HG02610 (cell line): ENCODE results near the gene ZBTB7A.

Source experiments
- ATAC-seq: cut with Tn5 transposase; IDR thresholded peaks from one replicate; pipeline ENCODE4 v1.9.1; 2021; ENCODE audit warnings: mild to moderate bottlenecking, moderate library complexity; ENCODE audit not compliant: unreplicated experiment

ZBTB7A gene

GRCh38 chr19:4057931-4058692 lies 8.6 kb downstream of the ZBTB7A start:
- no peak for ATAC-seq

- no peak for ATAC-seq
These were observed 11.5 kb downstream of the ZBTB7A start for GRCh38 chr19:4055209-4055552.

GRCh38 chr19:4054441-4055208 lies 12.1 kb downstream of the ZBTB7A start:
- ATAC-seq, result no peak

GRCh38 chr19:4053423-4054324 lies 13.0 kb downstream of the ZBTB7A start:
- no peak for ATAC-seq

GRCh38 chr19:4052993-4053422 lies 13.7 kb downstream of the ZBTB7A start:
- no peak for ATAC-seq

GRCh38 chr19:4052114-4052992 lies 14.3 kb downstream of the ZBTB7A start:
- no peak for ATAC-seq

- no peak for ATAC-seq
These were observed 15.3 kb downstream of the ZBTB7A start for GRCh38 chr19:4051175-4052101.

- ATAC-seq, result no peak
These were observed 17.3 kb downstream of the ZBTB7A start for GRCh38 chr19:4049432-4049831.

GRCh38 chr19:4046946-4047683 lies 19.6 kb downstream of the ZBTB7A start:
- no peak for ATAC-seq

- no peak for ATAC-seq
These were observed 20.4 kb downstream of the ZBTB7A start for GRCh38 chr19:4046362-4046691.

GRCh38 chr19:4045597-4046361 lies 20.9 kb downstream of the ZBTB7A start:
- ATAC-seq, result no peak

GRCh38 chr19:4044990-4045465 lies 21.7 kb downstream of the ZBTB7A start:
- no peak for ATAC-seq

- no peak for ATAC-seq
These were observed 22.6 kb downstream of the ZBTB7A start for GRCh38 chr19:4043966-4044715.

- ATAC-seq, result no peak
These were observed 23.3 kb downstream of the ZBTB7A start for GRCh38 chr19:4043401-4043800.

- no peak for ATAC-seq
These were observed 24.0 kb downstream of the ZBTB7A start for GRCh38 chr19:4042731-4043082.

- ATAC-seq, result no peak
These were observed 24.5 kb downstream of the ZBTB7A start for GRCh38 chr19:4042064-4042730.
